NK-92 treated with Interleukin-12 subunit alpha and Interleukin-12 subunit beta, amount 100 ng/mL, for 24 hours (cell line): Measurements from ENCODE around the gene SIRT3.

ENCODE experiments used
- DNase-seq: peaks from one replicate; lab custom pipeline; 2025; lab: John Stamatoyannopoulos, UW

The SIRT3 gene

DNA sequence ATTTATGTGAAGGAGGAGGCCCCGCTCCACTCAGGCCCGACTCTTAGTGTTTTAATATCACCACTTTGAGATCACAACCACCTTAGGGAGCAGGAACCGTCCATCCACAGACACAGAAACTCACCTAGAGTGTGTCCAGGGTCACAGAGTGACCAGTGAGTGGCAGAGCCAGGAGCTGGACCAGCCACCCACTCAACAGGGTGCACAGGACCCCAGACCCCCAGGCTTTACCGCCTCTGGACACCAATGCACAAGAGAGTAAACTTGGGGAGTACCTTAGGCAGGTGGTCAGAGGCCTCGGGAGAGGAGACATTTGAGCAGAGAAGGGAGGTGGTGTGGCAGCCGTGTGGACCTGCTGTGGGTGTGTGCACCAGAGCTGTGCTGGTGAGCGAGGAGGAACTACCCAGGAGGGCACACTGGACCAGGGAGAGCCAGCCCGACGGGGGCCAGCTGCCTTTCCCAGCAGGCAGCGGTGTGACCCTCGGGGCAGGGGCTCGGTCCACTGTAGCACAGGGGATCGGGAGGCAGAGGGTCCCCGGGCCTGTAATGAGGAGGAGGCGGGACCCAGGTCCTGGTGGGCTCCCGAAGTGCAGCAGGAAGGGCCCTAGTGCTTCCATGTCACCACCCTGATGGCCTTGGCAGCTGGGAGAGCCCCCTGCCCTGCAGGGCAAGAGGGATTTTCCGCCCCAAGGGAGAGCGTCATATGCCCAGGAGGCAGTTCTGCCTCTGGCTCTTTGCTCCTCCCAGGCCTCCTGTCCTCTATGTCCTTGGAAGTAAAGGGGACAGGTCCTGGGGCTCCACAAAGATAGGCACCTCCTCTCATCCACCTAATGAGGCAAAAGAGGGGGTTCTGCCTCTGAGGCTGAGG, 34.5 kb upstream of the SIRT3 start:
- DNase-seq, result no peak

GRCh38 chr11:269146-269890, 33.2 kb upstream of the SIRT3 start:
- DNase-seq, result peak; percentile 63

DNA sequence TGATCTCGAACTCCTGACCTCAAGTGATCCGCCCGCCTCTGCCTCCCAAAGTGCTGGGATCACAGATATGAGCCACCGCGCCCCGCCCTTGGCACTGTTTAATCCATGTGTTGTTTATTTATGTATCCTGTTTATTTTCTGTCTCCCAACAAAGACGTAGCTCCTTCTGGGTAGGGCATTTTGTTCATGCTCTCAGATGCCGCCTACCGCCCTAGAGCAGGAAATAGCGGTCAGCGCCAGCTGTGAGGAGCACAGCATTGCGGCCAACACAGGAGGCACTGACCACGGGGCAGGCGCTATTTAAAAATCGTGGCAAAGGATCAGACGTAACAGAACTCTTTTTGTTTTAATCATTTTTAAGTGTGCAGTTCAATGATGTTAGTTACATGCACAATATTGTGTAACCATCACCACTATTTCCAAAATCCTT, 32.6 kb upstream of the SIRT3 start:
- DNase-seq, result peak; percentile 63

DNA sequence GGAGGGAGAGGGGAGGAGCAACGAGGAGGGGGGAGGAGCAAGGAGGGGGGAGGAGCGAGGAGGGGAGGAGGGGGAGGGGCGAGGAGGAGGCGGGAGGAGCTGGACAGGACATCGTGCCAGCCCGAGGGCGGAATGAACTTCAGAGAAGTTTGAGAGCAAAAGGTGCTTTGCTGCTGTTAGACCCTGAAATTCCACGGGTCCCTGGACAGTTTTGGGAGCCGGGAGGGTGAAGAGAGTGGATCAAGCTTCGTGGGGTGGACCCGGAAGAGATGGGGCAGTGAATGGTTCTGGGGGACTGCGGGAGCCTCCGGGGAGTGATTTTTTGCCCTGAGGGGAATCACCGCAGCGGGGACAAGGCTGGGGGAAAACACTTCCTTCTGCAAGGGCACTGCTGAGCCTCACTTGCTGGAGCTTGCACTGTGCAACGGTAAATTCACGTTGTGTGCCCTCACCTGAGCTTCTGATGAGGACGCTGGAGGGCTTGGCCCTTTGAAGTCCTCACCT, 31.4 kb upstream of the SIRT3 start:
- DNase-seq, result peak; percentile 33

DNA sequence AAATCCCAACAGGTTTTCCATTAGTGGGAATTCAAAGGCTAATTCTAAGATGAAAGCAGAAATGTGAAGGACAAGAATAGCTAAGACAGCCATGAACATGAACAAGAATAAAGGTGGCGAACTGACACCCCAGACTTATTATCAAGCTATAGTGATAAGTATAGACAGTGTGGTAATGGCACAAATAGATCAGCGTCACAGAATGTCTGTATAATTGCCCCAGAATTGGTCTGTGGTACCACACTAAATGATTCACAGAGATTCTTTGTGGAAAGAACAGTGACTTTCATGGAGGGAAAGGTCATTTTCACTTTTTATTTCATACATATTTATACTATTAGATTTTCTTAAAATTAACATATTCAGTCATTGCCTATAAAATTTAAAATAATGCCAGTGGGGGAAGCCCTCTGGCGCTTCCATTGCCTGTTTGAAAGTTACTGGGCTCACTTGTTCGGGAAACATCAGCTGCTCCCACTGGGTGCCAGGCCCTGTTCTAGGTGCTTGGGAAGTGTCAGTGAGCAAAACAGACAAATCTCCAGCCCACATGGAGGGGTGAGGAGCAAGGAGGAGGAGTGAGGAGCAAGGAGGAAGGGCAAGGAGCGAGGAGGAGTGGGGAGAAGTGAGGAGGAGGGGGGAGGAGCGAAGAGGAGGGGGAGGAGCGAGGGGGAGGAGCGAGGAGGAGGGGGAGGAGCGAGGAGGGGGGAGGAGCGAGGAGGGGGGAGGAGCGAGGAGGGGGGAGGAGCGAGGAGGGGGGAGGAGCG, 30.7 kb upstream of the SIRT3 start:
- DNase-seq, result no peak

GRCh38 chr11:261624-262023, 25.5 kb upstream of the SIRT3 start:
- no peak for DNase-seq

GRCh38 chr11:259413-259812, 23.3 kb upstream of the SIRT3 start:
- no peak for DNase-seq

DNA sequence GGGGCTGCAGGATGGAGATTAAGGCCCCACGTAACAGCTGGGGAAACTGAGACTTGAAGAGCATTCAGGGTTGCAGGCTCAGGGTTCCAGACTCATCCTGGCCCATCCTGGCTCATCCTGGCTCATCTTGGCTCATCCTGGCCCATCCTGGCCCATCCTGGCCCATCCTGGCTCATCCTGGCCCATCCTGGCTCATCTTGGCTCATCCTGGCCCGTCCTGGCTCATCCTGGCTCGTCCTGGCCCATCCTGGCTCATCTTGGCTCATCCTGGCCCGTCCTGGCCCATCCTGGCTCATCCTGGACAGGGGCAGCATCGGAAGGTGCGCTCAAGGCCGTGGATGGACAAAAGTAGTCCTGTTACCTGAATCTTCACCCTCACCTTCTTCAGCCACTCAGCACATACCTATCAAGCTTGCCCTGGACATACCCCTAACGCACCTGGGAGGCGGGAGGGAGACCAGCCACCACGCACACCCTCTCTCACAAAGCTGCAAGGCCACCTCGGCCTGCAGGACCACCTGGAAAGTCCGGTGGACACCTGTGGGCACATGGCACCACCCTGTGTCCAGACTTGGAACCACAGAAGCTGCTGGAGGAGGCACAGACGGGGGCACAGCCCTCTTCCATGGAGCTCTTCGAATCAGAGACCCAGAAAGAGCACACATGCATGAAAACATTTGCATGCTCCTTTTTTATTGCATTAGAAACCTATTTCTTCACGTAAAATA, 21.8 kb upstream of the SIRT3 start:
- no peak for DNase-seq

DNA sequence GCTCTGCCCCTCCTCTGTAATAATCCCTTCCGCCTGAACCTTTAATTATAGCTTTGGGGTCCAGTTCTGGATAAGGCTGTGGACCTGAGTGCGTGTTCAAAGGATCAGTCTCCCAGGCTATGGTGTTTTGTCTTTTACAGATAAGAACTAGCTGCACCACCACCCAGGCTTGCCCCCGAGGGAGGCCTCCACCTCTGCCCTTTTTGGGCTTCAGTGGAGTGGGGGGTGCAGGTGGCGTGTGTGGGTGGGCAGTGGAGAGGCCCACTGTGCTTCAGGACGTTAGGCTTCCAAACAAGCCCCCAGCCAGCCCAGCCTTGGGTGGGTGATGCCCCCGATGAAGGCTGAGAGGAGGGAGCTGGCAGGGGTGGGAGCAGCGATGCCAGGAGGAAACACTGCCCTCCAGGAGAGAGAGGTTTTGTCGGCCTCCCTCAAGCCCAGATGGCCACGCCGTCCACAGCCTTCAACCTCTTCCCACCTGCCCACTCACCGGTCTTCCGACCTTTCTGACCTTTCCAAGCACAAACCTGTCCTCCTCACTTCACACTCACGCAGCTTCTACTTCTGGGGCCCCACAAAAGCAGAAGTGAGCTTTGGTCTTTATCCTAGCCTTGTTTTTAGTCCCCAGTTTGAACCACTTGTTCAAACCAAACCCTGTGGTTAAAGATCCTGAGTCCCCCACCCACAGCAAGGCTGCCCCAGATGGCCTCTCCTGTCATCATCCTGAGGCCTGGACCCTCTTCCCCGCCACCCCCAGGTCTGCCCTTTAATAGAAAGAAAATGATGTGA, 21.0 kb upstream of the SIRT3 start:
- no peak for DNase-seq

DNA sequence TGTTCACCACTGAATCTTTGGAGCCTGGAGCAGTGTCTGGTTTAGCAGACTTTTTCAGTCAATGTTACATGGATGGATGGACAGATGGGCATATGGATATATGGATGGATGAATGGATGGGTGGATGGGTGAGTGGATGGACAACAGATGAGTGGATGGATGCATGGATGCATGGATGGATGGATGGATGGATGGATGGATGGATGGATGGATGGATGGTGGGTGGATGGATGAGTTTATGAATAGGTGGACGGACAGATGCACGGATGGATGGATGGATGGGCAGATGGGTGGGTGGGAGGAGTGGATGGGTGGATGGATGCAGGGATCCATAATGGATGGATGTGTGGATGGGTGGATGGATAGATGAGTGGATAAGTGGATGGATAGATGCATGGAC, 19.7 kb upstream of the SIRT3 start:
- no peak for DNase-seq

DNA sequence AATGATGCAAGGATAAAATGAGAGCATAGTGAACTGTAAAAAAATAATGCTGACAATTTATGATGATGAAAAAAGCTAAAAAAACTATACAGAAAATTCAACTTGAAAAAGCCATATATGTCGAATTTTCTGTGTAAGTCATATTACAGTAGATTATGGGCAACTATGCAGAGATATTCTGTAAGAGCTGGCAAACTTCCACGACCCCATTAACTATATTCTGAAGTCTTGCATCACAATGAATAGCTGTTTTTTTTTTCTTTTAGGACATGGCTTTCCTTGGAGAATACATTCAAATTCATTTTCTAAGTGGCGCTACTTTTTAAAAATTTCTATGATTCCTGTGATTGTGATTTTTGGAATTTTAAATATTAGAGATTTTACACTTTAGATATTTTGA, 19.0 kb upstream of the SIRT3 start:
- no peak for DNase-seq

GRCh38 chr11:253886-254270, 17.7 kb upstream of the SIRT3 start:
- no peak for DNase-seq

DNA sequence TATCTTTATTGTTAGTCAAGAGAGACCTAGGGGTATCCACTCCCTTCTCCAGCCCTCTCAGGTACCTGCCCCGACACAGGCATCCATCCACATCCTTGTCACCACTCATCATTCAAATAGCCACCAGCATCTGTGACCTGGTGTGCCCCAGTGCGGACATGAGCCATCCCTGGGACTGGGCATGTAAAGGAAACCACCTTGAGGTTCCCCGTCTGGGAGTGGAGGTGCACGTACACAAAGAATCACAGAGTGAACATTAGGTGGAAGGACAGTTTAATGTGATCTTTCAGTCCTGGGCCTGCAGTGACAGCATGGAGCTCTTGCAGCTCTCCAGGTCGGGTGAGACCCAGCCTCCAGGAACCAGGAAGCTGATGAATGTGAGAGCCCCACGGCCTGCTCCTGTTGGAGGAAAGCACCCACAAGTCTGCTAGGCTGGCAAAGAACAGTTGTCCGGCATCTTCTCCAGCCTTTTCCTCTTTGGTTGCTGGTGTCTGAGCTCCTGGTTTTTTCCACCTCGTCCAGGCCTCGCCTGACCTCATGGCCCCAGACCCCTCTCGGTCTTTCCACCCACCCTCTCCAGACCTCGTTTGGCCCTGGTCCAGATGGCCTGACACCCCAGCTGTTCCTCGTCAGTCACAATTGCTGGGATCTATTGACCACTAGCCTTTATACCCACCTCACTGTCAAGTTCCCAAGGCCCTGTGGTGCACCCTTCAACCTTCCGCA, 17.2 kb upstream of the SIRT3 start:
- DNase-seq, result no peak

DNA sequence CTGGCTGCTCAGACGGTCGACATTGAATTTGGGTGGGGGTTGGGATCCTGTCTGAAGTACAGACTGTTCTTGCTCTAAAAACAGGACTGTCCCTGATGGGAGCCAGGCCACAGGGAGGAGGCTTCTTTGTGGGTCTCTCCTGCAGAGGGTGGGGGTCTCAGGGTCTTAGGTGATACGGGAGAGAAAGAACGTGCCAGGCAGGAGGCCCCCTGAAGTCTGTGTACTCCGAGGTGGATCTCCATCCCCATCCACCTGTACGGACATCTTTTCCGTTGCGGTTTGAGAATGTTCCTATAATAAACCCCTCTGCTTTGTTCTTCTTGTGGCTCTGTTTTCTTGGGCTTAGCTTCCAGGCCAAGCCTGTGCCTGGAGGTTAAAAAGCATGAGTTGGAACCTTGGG, 16.5 kb upstream of the SIRT3 start:
- no peak for DNase-seq

GRCh38 chr11:251550-251949, 15.4 kb upstream of the SIRT3 start:
- no peak for DNase-seq

DNA sequence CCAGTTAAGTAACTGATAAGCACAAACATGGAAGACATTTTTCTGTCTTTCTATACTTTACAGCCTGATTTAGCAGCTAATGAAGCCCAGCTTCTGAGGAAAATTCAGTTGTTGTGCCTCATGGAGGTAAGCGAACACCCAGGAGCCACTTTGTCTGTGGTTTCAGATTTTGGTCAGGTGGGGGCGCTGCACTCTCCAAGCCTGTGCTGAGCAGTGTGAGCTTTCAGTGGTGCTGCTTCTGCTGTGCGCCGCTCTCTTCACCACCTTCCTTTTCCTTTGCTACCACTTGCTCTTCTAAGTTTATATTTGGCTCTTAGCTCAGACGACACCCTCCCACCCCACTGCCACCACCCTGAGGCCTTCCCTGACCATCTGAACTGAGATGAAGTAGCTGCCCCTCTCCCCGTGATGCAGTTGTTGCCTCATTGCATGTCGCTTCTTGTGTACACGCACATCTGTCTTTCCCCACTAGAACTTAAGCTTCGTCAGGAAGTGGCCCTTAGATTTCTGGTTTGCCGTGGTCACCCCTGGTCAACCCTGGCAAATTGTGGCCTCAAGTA, 14.7 kb upstream of the SIRT3 start:
- DNase-seq, result no peak

DNA sequence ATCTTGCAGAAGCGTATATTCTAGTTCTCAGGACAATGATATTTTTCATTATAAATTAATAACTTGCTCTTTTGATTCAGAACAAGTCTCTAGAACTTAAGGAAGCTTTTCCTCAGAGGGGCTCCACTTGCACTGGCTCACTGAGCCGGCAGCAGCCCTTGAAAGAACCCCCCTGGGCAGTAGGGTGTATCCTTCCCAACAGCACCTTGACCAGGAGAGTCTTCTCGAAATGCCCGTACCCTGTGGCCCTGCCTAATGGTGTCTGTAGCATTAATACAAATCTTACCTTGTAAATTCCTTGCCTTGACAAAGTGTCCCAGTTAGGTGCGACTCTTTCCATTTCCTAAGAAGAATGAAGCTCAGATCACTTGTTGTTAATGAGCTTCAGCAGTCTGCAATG, 14.1 kb upstream of the SIRT3 start:
- no peak for DNase-seq

GRCh38 chr11:249062-249461, 12.9 kb upstream of the SIRT3 start:
- no peak for DNase-seq

GRCh38 chr11:244376-244775, 8.2 kb upstream of the SIRT3 start:
- DNase-seq, result no peak

DNA sequence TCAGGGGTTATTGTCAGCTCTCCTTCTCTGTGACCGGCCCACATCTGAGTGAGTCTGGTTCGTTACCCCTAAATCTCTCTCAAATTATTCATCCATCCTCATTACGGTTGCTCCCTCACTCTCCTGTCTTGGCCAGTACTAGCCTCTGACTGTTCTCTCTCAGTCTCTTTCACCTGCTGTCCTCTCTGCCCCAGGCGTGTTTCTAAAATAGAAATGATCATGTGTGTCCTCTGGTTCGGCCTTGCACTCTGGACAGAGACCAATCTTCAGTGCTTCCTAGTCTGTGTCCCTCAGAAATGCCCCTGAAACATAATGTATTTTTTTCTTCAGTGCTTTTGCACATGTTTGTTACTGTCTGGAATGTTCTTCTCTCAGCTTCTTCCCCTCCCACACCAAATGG, 5.5 kb upstream of the SIRT3 start:
- DNase-seq, result no peak
